ENCODE results near the gene CA10.

The CA10 gene

DNA sequence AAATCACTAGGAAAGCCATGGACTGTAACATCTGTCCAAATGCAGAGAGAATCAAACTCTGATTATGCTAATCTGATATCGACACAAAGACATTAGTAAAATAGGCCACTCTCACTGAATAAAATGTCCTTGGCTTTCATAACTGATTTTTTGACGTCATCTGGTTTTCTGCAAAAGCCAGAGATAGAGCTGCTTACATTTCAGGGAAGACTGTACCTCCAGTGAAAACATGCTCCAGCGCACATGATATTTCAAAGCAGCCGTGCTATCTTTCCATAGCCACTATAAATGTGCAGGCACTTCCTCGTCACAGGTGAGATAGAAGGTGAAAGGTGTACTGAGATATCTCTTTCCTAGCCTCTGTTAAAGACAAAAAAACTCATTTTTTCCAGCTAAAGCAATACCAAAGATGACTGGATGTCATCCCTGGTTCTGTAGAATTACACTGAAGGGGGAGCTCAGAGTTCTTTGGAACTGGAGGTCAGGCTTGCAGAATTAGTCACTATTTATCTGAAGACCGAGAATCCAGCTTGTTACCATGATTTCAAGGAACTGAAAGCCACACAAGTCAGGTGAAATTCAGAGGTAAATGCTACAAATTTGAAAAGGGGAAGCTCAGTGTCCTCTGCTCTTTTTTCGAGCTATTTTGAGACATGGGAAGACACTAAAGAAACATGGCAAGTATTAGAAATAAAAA lies 249.5 kb downstream of the CA10 start:
- DNase-seq: no peak
- intact Hi-C loops (cut with DNase I): no loop called here

DNA sequence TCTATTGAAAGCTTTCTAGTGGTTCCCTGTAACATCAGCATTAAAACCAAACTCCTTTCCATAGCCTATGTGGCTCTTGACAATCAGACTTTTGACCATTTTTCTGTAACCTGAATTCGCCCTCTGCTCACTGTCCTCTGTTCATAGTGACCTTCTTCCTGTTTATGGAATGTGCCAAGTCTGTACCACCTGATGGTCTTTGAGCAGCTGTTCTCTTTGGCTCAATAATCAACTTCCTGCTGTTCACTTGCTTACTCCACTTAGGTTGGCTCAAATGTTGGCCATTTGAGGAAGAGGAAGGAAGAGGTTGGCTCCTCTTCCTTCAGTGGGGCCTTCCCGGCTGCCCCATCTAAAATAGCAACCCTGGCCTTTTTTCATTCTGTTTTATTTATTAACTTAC lies 251.5 kb downstream of the CA10 start:
- intact Hi-C loops (cut with DNase I): no loop called here
- no peak for DNase-seq

DNA sequence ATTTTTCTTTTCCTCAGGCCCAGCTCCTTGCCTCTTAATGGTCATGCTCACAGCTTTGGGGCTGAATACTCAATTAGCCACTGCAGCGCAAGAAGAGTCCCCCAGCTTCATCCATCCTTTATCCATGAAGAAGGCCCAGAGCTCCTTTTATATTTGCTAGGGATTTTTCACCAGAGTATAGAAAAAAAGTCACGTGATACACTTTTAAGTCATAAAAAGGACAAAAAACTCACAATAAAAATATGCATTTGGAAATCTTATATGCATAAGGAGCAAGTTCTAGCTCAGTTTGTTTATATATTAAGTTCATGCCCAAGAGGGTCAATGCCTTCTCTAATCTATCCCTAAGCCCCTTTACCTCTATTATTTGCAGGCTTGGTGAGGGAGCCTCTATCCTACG lies 254.1 kb downstream of the CA10 start:
- DNase-seq: no peak
- intact Hi-C loops (cut with DNase I): no loop called here

DNA sequence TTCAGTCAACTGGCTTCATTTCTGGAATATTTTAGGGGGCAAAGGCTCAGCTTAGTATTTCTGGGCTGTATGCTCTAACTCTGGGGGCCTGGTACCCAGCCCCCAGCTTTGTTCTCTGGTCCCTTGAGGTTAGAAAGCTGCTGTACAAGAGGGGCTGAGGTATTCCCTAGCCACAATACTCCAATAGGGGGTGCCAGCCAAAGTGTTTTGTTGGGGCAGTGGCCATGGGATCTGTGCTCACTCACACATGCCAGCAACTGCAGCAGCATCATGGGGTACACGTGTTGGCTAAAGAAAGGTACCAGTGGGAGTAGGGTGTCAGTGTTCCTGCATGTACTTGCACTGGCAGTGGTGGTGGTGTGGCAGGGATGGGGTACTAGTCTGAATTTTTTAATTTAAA lies 257.3 kb downstream of the CA10 start:
- intact Hi-C loops (cut with DNase I): no loop called here
- no peak for DNase-seq

DNA sequence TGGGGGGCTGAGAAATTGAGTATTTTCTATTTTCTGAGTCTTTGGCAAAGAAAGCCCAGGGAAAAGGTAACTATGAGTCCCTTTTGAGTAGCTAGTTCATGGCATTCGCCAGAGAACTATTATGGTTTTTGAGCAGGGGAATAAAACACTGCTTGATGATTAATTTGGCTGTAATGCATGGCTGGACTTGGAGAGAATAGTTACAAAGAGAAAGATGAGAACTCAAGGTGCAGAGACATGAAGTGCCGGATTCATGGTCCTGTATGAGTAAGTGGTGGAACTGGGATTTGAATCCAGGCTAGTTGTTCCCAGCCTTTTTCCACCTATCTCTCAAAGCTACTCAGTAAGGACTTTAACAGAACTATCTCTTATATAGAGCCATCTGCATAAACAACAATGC lies 266.6 kb downstream of the CA10 start:
- intact Hi-C loops (cut with DNase I): no loop called here
- DNase-seq: no peak

DNA sequence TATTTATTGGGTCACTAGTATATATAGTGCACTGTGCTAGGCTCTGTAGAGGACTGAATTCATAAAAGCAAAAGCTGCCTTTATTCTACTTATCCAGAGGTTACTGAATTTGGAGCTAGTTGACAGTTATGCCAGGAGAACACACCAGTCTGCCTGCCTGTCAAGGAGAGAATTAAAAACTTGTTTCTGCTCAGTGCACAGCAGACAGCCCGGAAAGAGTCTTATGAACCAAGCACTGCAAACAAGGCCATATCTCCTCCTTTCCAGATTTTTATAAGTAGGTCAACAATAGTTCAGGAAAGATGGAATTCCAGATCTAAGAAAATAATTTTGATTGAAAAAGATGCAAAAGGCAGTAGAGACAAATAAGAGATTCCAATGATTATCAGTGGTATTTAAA lies 267.8 kb downstream of the CA10 start:
- no peak for DNase-seq
- intact Hi-C loops (cut with DNase I): no loop called here

DNA sequence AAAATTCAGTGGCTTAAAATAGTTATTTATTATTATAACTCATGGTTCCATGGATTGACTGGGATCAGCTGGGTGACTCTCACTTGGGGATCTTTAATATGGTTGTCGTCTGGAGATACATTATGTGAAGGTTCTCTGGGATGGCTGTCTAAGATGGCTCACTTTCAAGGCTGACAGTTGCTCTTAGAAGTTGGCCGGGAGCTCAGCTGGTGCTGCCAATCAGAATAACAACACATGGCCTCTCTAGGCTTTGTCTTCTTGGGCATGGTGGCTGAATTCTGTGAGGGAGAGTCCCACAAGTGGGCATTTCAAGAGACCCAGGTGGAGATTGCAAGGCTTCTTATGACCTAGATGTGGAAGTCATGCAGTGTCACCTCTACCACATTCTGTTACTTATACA lies 269.7 kb downstream of the CA10 start:
- no peak for DNase-seq
- intact Hi-C loops (cut with DNase I): no loop called here

DNA sequence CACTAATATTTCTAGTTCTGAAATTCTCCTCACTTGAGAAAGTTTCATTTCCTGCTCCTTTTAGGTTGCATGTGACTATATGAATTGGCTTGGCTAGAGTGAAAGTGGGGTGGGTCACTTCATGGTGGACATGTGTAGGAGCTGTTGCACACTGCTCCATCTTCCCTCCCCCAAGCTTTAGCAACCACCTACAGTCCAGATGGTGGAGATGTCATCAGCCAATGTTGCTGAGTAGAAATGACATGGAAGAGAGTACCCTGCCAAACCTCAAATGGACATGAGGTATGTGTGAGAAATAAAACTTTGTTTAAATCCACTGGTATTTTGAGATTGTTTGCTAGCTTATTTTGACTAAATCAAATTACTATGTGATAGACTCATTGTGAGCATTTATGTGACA lies 281.5 kb downstream of the CA10 start:
- intact Hi-C loops (cut with DNase I): loop anchor here (10.0 kb wide), 1 partner anchor 428 kb away; no protein-coding TSS in a partner anchor
- DNase-seq: no peak

DNA sequence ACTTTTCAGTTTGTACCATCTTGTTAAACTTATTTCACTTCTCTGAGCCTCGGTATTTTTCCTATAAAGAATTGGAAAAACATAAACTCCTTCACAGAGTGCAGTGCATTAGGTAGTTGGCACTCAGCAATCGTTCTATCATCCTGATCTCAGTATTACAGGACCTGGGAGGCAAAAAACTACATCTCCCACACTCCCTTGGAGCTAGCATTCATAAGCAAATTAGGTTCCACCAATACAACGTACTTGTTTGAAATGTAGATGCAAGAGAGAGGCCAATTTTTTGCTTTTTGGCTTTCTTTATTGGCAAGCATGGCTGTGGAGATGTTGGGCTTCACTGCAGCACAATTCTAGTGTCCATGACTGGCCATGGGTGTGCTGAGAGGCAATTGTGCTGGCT lies 285.2 kb downstream of the CA10 start:
- intact Hi-C loops (cut with DNase I): loop anchor here (10.0 kb wide), 1 partner anchor 431 kb away; no protein-coding TSS in a partner anchor
- DNase-seq: no peak

DNA sequence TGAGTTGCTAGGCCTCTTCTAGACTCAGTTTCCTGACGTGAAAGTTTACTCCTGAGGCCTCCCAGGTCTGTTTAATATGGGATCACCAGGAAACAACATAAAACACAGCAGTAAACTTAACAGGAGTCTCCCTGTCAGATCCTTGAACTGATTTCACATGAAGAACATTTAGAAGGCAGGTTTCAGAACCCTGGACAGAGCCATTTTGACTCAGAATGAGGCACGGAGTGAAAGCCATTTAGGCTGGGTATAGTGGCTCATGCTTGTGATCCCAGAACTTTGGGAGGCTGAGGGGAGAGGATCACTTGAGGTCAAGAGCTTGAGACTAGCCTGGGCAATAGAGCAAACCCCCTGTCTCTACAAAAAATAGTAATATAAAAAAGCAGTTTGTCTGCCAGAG lies 289.1 kb downstream of the CA10 start:
- no peak for DNase-seq
- intact Hi-C loops (cut with DNase I): loop anchor here (10.0 kb wide), 1 partner anchor 235 kb away; no protein-coding TSS in a partner anchor

DNA sequence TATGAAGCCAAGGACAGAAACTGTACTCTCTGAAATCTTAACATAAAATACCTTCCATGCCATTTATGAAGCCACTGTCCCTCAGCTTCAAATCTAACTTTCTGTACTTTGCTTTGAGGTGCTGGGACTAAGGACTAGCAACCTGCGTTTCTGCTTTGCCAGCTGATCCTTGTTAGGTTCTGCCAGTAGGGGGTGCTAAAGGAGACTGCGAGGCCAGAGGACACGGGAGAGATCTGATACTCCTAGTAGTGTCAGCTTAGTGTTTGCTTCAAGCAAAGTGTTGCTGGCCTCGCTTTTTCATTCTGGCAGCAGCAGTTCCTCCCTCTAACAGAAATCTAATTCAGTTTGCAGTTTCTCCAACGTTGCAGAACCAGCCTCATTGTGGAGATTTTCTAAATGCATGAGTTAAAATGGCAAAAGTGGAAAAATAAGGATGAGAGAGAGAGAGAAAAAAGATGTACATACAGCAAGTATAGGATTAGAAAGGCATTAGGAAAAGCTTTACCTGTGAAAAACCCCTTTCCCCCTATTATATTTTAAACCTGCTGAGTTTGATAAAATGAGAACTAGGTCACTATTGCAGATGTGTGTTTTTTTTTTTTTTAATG lies 297.5 kb downstream of the CA10 start:
- intact Hi-C loops (cut with DNase I): loop anchor here (10.0 kb wide), 1 partner anchor 244 kb away; no protein-coding TSS in a partner anchor
- peak; percentile 8 to 85 (median 62) for DNase-seq

DNA sequence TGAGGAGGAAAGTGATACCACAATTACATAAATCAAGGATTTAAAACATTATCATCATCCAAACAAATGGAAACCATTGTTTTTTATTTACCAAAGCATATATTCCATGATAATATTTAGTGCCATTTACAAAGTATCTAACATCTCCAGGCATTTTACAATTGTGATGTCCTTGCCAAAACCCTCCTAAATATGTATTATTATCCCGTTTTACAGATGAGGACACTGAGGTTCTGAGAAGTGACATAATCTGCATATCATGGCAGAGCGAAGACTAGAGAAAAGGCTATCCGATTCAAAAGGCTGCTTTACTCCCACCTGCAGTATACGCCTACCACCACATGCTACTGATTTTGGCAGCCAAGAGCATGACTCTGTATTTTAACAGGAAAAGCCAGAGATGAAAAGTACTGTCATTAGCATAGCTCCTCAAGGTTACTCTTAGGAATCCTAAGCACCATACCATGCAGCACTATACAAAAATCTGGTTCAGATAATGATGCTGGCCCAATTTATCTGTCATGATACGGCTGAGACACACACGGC lies 301.4 kb downstream of the CA10 start:
- intact Hi-C loops (cut with DNase I): no loop called here
- peak in 10 of 42 donors; percentile 2 to 48 (median 15) for DNase-seq

DNA sequence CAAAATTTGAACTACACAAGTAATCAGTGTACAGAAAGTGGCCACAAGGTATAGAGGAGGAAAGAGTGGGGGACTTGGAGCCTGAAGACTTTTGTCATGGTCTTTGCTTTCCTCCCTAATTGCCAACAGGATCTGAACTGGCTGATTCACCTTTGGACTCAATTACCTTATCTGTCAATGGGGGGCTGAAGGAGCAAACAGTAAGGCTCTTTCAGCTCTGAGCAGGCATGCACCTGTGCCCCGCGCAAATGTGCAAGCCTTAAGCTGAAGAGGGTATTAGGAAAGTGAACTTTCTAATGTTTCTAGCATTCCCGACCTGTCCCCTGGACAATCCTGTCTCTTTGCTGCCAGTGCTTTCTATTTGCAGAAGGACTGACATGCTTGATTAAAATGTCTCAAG lies 302.7 kb downstream of the CA10 start:
- intact Hi-C loops (cut with DNase I): no loop called here
- no peak for DNase-seq

DNA sequence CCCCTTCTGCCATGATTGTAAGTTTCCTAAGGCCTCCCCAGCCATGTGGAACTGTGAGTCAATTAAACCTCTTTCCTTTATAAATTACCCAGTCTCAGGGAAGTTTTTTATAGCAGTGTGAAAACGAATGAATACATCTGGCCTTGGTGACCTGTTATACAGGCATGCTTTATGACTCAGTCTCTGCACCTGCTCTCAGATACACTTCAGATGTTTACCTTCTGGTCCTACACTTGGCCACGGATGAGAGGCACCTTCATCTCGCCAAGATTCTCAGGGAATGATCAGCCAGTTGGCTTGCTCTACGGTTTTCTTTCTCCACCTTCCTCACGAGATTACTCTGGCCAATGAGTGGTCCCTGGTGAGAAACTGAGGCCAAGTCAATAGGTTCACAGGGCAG lies 304.7 kb downstream of the CA10 start:
- no peak for DNase-seq
- intact Hi-C loops (cut with DNase I): no loop called here

DNA sequence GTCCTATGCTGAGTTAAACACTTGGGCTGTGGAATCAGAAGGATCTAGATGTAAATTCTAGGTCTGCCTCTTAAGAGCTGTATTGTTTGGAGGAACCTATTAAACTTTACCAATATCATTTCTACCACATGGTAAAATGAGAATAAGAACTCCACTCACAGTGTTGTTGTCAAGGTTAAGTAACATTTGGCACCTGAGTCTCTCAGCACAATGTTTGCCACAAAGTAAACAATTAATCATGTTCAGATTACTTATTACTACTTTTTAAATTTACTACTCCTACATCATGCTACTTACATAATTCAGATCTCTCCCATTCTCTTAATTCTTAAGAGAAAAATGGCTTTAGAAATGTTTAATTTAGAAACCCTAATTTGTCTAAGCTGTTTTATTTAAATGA lies 305.9 kb downstream of the CA10 start:
- intact Hi-C loops (cut with DNase I): no loop called here

DNA sequence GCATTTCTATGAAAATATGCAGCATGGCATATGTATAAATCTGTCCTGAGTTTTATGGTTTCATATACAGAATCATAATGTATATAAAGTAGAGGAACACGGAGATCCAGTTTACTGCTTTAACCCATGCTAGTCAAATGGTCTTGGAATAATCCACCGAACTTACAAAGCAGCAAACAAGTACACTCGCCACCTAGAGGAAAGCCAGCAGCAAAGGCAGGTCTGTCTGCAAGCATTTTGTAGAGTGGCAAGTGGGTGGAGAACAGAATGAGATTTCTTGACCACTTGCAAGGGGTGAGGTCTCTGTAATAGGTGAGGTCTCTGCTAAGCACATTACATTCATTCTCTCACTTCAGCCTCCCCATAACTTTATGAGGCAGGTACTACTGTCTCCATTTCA lies 308.3 kb downstream of the CA10 start:
- DNase-seq: no peak
- intact Hi-C loops (cut with DNase I): no loop called here

More for the DNA sequence above, 305.9 kb downstream of the CA10 start:
- no peak for DNase-seq

DNA sequence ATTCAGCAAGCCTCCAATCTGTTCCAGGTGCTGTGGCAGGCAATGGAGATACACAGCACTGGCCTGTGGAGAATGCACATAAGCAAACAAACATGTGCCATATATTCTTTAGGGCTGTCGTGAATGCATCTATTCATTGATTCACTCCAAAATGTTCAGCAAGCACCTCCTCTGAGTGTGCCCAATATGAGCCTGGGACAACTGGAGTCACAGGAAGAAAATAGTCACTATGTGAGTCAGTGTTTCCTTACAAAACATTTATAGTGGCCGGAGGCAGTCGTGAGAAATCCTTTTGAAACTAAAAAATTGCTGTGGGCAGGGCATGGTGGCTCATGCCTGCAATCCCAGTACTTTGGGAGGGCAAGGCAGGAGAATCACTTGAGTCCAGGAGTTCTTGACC lies 310.1 kb downstream of the CA10 start:
- DNase-seq: no peak
- intact Hi-C loops (cut with DNase I): no loop called here

DNA sequence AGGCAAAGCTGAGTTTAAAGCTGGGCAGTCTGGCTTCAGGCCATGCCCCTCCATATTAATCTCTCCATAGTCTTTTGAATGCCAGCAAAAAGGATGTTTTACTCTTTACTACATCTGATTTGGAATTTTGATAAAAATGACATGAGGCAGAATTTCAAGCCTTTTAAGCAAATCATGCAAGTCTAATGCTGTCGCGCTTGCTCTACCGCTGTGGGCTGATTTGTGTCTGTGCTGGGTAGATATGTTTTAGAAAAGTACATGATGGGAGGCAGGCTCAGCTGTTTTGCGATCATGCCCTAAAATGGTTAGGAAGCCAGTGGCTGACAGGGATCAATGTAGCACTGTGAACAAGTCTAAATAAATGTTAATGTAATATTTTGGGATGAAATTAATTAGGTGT lies 311.9 kb downstream of the CA10 start:
- intact Hi-C loops (cut with DNase I): no loop called here
- peak in 38 of 42 donors; percentile 5 to 75 (median 46) for DNase-seq

DNA sequence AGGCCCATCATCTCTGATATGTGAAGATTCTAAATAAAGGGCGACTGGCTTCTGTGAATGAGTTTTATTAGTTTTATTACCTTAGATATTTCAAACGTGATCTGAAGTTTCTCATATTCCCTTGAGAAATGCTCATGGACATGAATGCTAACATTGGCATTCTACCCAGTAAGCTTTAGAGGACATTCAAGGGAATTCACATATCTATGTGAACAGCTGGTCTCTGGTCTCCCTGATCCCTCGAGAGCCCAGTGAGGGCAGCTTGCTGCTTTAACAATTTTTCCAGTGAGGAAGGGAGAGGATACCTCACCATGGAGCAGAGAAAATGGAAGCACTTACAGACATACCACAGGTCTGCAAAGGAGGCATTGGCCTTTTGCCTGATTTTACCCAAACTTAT lies 312.7 kb downstream of the CA10 start:
- DNase-seq: no peak
- intact Hi-C loops (cut with DNase I): no loop called here

DNA sequence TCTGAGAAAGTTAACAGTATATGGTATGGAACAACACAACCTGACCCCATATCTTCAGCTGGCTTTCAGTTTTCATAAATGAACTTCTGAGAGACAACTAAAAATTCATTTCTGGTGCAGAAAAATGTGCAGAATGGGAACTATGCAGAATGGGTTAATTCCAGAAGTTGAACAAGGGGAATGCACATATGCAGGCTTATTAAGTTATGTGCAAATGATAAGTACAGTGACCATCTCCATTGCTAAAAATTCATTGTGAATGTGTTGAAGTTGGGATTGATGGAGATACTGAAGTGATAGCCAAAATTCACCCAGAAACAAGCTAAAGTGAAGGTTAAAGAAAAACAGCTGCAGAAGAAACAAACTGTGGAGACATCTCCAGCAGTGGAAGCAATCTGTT lies 315.8 kb downstream of the CA10 start:
- no peak for DNase-seq
- intact Hi-C loops (cut with DNase I): no loop called here

DNA sequence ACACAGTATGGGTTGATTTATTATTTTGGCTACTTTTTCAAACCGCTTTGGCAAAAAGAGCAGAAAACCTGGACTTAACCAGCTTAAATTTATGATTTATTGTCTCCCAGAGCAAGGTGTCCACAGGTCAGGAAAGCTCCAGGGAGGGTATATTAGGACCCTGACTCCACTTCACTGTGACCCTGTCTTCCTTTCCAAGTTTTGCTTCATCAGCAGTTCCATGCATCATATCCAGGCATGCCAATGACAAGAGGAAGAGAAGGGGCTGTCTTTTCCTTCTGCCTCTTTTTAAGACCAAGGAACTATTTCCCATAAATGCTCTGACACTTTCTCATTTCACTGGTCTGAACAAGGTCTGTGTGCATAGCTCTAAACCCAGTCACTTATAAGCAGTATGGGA lies 316.8 kb downstream of the CA10 start:
- intact Hi-C loops (cut with DNase I): no loop called here

More for the DNA sequence above, 316.8 kb downstream of the CA10 start:
- DNase-seq: no peak
